NCI-H1105 (cell line): Measurements from ENCODE around the gene NUP155.
"Not testable (repeated sequence)": the region's sequence is repeated elsewhere in the genome, so short reads cannot be mapped to it uniquely, and the experiment has no call there.

ENCODE experiments used
- DNase-seq: peaks from one replicate; lab custom pipeline; 2025; lab: John Stamatoyannopoulos, UW

NUP155 gene

DNA sequence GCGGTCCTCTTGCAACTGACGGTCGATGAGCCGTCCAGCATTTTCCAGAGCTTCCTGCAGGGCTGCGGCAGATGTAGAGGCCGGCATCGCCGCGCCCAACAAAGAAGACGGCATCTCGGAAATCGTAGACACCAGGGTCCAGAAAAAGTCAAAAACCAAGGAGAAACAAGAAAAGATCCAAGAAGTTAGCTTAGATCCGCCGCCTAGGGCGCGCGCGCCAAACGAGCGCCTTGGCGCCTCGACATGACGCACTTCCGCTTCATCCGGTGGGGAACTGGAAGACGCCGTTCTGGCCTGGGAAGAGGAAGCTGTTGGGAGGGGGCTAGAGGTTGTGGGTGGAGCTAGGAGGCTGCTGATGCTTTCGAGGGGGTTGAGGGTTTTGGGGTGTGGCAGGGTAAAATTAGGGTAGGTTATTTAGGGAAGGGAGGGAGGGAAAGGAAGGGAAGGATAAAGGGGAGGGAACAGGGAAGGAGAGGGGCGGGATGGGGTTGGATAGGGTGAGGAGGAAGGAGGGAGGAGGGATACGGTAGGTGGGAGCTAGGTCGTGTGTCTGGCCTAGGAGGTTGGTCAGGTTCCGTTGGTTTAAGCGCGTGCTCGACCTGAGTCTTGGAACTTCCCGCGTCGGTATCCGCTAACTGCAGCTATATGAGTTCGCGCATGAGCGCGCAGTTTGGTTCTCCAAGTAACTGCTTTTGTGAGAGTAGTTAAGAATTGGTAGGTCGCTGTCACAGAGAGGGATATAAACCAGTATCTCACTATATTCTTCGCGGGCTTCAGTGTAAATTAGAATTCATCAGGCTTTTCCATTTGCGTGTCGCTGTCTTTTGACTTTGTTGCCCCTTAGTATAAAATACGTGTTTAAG, at the start of gene NUP155:
Gene NUP155 (minus strand): TSS at position 243 of the 863 bp plus-strand sequence. CDS start 129 bp downstream, at position 114.
- peak; percentile 91 for DNase-seq

DNA sequence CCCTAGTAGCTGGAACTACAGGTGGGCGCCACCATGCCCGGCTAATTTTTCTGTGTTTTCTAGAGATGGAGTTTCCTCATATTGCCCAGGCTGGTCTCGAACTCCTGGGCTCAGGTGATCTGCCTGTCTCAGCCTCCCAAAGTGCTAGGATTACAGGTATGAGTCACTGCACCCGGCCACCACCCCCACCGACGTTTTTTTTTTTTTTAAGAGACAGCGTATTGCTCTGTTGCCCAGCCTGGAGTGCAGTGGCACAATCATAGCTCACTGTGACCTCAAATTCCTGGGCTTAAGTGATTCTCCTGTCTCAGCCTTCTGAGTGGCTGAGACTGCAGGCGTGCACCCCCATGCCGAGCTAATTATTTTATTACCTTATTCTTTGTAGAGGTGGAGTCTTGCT, 46.4 kb upstream of the NUP155 start:
- DNase-seq, result no peak

DNA sequence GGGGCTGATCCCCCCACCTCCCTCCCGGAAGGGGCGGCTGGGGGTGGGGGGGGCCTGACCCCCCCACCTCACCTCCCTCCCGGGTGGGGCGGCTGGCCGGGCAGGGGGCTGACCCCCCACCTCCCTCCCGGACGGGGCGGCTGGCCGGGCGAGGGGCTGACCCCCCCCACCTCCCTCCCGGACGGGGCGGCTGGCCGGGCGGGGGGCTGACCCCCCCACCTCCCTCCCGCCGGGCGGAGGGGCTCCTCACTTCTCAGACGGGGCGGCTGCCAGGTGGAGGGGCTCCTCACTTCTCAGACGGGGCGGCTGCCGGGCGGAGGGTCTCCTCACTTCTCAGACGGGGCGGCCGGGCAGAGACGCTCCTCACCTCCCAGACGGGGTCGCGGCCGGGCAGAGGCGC, 44.5 kb upstream of the NUP155 start:
- DNase-seq, result not testable (repeated sequence)

DNA sequence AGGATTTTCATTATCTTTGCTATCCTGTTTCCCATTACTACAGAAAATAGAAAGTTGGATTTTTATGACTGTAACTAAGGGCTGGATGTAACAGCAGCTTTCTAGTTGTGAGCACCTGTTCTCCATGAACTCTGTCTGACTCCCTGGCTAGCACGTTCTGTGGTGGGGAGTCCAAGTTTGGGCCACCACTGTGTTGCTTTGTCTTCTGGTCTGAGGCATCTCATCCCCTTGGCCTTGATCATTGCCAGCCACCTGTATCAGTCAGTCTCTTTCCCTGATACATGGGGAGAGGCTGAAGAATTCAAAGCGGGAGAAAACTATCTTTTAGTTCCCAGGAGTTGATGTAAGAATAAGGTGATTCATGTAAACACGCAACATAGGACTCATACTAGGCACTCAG, 41.6 kb upstream of the NUP155 start:
- DNase-seq, result no peak

DNA sequence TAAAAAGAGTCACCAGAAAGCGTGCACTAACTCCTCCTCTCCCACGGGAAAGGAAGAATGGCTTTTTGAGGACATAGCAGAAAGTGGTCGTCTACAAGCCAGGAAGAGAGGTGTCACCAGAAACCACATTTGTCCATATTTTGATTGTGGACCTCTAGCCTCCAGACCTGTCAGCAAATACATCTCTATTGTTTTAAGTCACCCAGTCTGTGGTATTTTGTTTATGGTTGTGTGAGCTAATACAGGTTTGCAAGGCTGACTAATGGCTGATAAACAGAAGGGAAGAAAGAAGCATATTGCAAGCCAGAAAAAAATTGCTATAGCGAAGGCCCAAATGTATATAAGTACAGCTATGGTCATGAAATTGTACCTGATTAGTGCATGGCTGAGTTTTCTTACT, 29.6 kb upstream of the NUP155 start:
- DNase-seq, result no peak

DNA sequence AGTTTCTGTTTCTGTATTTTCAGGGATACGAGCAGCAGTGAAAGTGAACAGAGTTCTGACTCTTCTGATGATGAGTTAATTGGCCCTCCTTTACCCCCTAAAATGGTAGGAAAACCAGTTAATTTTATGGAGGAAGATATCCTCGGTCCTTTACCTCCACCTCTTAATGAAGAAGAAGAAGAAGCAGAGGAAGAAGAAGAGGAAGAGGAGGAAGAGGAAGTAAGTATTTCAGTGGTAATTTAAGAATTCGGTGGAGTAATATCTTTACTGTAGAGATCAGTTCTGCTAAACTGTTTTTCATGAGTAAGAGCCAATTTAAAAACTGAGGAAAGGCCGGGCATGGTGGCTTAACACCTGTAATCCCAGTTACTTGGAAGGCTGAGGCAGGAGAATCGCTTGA, 25.4 kb upstream of the NUP155 start:
- DNase-seq, result no peak

DNA sequence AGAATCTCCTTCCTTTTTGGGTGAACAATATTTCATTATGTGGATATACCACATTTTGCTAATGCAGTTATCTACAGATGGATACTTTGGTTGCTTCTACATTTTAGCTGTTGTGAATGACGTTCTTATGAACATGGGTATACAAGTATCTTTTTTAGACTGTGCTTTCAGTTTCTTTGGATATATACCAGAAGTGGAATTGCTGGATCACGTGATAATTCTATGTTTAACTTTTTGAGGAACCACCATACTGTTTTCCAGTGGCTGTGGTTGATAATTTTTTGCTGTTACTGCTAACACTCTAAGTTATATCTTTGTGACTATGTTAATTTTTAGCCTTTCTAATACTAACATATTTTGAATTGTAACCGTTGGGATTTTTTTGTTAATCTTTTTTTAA, 20.7 kb upstream of the NUP155 start:
- DNase-seq, result no peak

DNA sequence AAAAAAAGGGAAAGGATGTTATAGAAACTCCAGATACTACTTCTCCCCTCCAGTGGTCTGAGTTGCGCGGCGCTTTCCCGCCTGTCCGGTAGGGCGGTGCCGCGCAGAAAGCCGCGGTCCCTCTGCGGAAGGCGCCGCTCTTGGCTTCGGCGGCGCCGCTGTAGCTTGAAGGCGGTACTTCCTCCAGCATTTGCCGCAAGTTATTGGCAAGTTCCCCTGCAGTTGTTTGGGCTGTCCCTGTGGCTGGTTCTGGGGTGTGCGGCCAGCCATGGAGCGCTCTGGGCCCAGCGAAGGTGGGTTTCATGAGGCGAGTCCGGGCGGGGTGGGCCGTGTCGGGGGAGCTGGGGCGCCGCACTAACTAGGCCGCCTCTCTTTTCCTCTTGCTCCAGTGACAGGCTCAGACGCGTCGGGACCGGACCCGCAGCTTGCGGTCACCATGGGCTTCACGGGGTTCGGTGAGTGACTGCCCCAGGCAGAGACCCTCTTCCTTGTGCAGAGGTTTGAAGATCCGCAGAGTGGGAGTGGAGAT, 8.3 kb upstream of the NUP155 start, which contains the start of gene WDR70:
Gene WDR70 (plus strand): TSS at position 219 of the 529 bp plus-strand sequence. CDS start 50 bp downstream, at position 269.
- DNase-seq, result peak; percentile 80

DNA sequence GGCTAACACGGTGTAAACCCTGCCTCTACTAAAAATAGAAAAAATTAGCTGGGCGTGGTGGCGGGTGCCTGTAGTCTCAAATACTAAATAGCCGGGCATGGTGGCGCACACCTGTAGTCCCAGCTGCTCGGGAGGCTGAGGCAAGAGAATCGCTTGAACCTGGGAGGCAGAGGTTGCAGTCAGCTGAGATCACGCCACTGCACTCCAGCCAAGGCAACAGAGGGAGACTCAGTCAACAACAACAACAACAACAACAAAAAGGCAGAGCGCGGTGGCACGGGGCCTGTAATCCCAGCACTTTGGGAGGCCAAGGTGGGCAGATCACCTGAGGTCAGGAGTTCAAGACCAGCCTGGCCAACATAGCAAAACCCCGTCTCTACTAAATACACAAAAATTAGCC, 7.2 kb upstream of the NUP155 start:
- not testable (repeated sequence) for DNase-seq

DNA sequence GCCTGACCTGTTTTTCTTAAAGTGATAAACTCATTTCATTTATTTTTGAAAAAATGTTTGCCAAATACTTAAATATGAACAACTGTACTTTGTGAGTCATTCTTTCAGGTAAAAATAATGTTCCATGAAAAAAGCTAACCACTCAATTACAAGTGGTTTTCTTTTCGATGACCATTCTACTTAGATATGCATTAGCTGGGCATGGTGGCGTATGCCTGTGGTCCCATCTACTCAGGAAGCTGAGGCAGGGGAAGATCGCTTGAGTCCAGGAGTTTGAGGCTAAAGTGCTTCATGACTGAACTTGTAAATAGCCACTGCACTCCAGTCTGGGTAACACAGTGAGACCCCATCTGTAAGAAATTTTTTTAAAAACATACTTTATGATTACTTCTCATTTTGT, 4.2 kb upstream of the NUP155 start:
- DNase-seq, result no peak

DNA sequence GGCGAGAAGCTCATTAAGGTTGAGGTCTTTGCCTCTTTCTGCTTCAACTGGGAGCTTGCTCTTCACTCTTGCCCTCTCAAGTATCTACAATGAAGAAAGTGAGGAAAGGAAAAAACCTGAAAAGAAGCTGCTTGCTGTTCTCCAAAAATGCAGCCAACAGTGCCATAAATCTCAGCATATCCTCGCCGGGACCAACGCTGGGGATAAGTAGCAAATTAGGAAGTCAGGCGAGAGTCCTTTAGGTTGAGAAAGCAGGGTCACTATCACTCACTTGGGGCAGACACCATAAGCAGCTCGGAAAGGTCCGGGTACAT, 399 bp downstream of the NUP155 start:
- DNase-seq, result no peak

DNA sequence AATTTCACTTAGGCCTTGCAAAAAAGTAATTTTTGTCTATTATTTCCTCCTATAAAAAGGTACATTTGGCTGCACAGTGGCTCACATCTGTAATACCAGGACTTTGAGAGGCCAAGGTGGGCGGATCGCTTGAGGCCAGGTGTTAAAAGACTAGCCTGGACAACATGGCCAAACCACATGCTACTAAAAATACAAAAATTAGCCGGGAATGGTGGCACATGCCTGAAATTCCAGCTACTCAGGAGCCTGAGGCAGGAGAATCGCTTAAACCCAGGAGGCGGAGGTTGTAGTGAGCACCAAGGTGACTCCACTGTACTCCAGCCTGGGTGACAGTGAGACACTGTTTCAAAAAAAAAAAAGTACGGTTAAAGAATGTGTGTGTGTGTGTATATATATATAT, 15.7 kb downstream of the NUP155 start:
- DNase-seq, result no peak

DNA sequence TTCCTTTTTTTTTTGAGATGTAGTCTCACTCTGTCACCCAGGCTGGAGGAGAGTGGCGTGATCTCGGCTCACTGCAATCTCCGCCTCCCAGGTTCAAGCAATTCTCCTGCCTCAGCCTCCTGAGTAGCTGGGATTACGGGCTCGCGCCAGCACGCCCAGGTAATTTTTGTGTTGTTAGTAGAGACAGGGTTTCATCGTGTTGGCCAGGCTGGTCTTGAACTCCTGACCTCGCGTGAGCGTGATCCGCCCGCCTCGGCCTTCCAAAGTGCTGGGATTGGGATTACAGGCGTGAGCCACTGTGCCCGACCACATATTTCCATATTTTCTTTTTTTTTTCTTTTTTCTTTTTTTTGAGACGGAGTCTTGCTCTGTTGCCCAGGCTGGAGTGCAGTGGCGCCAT, 28.2 kb downstream of the NUP155 start:
- not testable (repeated sequence) for DNase-seq

DNA sequence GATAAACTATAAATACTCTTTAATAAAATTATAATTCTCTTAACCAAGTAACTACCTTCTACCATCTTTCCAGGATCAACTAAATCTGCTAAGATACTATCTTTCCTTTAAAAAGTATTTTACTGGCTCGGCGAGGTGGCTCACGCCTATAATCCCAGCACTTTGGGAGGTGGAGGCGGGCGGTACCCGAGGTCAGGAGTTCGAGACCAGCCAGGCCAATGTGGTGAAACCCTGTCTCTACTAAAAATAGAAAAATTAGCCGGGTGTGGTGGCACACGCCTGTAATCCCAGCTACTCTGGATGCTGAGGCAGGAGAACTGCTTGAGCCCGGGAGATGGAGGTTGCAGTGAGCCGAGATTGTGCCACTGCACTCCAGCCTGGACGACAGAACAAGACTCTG, 36.2 kb downstream of the NUP155 start:
- not testable (repeated sequence) for DNase-seq

DNA sequence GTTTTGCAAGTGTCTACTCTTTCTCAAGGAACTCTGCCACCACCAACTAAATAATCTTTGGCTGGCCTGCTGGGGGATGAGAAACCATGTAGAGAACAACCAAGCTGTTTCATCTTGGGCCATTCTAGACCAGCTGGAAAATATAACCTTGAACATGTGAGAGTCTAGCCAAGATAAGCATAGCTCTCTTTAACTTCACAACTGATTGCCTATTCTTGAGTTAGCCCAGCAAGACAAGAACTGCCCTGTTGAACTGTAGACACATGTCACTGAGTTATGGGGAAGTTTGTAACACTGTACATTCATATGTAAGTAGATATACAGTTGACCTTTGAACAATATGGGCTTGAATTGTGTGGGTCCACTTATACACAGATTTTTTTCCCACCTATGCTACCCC, 44.4 kb downstream of the NUP155 start:
- no peak for DNase-seq

DNA sequence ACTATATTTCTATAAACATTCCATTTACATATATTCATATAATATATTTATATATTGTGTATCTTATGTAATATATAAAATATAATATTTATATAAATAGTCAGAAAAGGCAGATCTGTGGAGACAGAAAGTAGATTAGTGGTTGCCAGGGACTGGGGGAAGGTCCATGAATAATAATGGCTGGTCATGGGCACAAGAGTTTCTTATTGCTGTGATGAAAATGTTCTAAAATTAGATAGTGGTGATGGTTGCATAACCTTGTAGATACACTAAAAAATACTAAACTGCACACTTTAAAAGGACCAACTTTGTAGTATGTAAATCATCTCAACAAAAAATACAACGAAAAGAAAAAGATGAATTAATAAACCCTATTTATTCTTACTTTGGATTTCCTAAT, 47.3 kb downstream of the NUP155 start:
- DNase-seq, result no peak

DNA sequence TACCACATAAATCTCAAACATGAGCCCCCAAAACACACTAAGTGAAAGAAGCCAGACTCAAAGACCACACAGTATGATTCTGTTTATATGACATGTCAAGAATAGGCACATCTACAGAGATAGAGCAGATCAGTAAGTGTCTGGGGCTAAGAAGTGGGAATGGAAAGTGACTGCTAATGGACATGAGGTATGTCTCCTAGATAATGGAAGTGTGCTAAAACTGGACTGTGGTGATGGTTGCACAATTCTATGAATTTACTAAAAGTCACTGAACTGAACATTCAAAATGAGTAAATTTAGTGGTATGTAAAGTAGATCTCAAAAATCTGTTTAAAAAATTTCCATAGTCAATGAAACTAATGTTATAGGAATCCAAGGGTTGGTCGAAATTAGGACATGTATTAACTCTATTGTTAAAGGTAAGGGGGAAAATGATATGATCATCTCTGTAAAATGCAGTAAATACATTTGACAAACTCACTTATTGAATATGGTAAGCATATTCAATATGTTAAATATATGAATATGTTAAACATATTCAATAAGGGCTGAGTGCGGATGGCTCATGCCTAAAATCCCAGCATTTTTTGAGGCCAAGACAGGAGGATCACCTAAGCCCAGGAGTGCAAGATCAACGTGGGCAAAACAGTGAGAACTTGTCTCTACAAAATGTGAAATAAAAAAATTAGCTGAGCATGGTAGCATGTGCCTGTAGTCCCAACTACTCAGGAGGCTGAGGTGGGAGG, 51.7 kb downstream of the NUP155 start:
- DNase-seq, result no peak

DNA sequence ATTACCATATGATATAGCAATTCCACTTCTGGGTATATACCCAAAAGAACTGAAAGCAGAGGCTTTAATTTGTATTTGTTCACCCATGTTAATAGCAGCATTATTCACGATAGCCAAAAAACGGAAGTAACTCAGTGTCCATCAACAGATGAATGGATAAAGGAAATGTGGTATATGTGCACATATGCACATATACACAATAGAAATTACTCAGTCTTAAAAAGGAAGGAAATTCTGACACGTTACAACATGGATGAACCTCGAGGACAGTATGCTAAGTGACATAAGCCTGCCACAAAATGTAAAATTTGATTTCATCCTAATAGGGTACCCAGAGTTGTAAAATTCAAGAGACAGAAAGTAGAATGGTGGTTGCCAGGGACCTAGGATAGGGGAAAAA, 54.9 kb downstream of the NUP155 start:
- DNase-seq, result no peak

DNA sequence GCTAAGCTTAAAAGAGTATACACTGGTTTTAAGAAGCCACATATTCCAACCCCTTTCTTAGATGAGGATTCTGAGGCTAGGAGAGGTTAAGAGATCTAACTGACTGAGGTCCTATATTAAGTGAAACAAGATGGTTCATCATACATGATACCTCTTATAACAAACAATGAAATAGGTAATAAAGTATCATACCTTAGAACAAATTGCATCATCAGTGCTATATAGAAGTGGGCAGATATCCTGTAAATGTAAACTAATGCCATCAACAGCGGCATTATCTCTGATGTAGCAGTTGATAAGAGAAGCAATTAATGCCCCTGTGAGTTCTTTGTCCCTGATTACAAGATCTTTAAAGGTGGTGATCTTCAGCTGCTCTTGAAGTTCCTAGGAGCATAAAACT, 60.5 kb downstream of the NUP155 start:
- DNase-seq, result no peak

DNA sequence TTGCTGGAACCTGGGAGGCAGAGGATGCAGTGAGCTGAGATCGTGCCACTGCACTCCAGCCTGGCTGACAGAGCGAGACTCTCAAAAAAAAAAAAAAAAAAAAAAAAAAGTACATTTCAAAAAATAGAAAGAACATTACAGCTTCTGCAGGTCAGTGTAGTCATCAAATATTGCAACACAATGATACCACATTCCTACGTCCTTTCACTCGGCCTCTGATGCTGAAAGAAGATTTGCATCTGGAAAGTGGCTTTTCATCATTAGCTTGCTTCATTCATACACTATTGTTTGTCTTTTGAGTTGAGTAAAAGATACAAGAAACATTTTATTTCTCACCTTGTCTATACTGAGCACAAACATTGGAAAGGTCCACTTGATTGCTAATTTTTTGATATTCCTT, 62.1 kb downstream of the NUP155 start:
- DNase-seq, result no peak

DNA sequence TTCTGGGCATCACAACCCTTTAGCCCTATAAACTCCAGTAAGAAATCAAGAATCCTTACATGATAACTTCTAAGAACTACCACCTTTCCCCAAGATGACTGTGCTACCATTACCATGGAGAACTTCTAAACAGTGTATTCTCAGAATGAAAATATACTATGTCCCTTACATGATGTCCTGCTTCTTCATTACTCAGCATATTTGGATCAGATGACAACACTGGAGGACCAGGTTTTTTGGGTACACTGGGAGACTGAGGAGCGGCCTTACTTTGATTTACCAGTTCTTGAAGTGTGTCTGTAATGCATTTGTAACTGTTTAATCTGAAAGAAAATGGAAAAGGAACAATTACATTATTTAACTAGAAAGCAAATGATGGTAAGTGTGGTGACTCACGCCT, 66.0 kb downstream of the NUP155 start:
- DNase-seq, result no peak

DNA sequence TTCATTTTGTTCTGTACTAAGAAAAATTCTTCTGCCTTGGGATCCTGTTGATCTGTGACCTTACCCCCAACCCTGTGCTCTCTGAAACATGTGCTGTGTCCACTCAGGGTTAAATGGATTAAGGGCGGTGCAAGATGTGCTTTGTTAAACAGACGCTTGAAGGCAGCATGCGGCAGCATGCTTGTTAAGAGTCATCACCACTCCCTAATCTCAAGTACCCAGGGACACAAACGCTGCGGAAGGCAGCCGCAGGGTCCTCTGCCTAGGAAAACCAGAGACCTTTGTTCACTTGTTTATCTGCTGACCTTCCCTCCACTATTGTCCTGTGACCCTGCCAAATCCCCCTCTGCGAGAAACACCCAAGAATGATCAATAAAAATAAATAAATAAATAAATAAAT, 74.6 kb downstream of the NUP155 start:
- not testable (repeated sequence) for DNase-seq

DNA sequence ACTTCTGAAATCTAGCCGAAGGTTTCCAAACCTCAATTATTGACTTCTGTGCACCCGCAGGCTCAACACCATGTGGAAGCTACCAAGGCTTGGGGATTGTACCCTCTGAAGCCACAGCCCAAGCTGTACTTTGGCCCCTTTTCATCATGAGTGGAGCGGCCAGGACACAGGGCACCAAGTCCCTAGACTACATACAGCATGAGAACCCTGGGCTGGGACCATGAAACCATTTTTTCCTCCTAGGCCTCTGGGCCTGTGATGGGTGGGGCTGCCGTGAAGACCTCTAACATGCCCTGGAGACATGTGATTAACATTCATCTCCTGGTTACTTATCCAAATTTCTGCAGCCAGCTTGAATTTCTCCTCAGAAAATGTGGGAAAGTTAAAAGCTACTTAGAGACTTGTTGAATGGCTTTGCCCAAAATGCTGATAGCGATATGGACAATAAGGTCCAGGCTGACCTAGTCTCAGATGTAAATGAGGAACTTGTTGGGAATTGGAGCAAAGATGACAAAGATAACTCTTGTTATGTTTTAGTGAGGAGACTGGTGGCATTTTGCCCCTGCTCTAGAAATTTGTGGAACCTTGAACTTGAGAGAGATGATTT, 87.6 kb downstream of the NUP155 start:
- no peak for DNase-seq
